ENCODE data around the gene SLC24A3. TPM values are rescaled to one million over a fixed set of nuclear protein-coding genes. Genes with fewer than 3 reads are reported as not detected.

Gene SLC24A3
- total RNA-seq, 2 experiments from 2014 or later: not detected

- TF ChIP-seq CTCF (conservative IDR thresholded peaks at IDR 0.05; ENCODE audit: low read length): no peak
- TF ChIP-seq EZH2phosphoT487 (IDR thresholded peaks at IDR 0.05; ENCODE audit: borderline replicate concordance, low read depth, low read length): no peak
- no peak overlapping the region for H3K4me2 ChIP-seq (ENCODE audit: low read length)
- H2AFZ ChIP-seq (ENCODE audit: low read length): no peak overlapping the region
- ChIA-PET CTCF (ENCODE audit: unreplicated experiment) (no interaction called here), POLR2A (interaction anchor here (0.6 kb wide), 1 partner anchor 612 kb away, joined by 4 read pairs; no protein-coding TSS in a partner anchor)
- H4K20me1 ChIP-seq (ENCODE audit: insufficient read depth, low read length): no peaks in the 10 kb centered on the region
- no peak overlapping the region for H3K4me3 ChIP-seq (ENCODE audit: low read depth, low read length, poor library complexity, severe bottlenecking)
- BruUV-seq (replicated peaks): no TSS peak
- no peaks in the 10 kb centered on the region for H3K36me3 ChIP-seq (ENCODE audit: insufficient read depth, low read length)
- DNase-seq (ENCODE audit: low spot score): no peak
- H3K9me3 ChIP-seq (ENCODE audit: low read length): no peaks in the 10 kb centered on the region
- H3K27ac ChIP-seq (ENCODE audit: low read depth, low read length, poor library complexity, severe bottlenecking): no peak overlapping the region
- intact Hi-C loops (cut with micrococcal nuclease; ENCODE audit: unreplicated experiment): no loop called here
- H3K9me2 ChIP-seq (ENCODE audit: insufficient read depth, low read length): no peaks in the 10 kb centered on the region
- H3K79me2 ChIP-seq (ENCODE audit: insufficient read depth, low read depth, low read length): no peaks in the 10 kb centered on the region
- no peaks in the 10 kb centered on the region for H3K4me1 ChIP-seq (ENCODE audit: insufficient read depth, low read length, poor library complexity, severe bottlenecking)
Measured at GRCh38 chr20:19260412-19261090, 48.1 kb downstream of the SLC24A3 start.

GRCh38 chr20:19264191-19264590 is 51.7 kb downstream of the SLC24A3 start:
- ChIA-PET CTCF (ENCODE audit: unreplicated experiment) (no interaction called here), POLR2A (interaction anchor here (0.7 kb wide), 1 partner anchor 412 kb away, joined by 5 read pairs; no protein-coding TSS in a partner anchor)
- intact Hi-C loops (cut with micrococcal nuclease; ENCODE audit: unreplicated experiment): no loop called here

GRCh38 chr20:19265646-19266374 is 53.4 kb downstream of the SLC24A3 start:
- no peak overlapping the region for H2AFZ ChIP-seq (ENCODE audit: low read length)
- POLR2A ChIA-PET: interaction anchor here (0.8 kb wide), 1 partner anchor 9 kb away, joined by 3 read pairs; no protein-coding TSS in a partner anchor

More at GRCh38 chr20:19264191-19264590, 51.7 kb downstream of the SLC24A3 start:
- no peak for DNase-seq (ENCODE audit: low spot score)
- no peak for TF ChIP-seq EZH2phosphoT487 (IDR thresholded peaks at IDR 0.05; ENCODE audit: borderline replicate concordance, low read depth, low read length)
- no peaks in the 10 kb centered on the region for H3K79me2 ChIP-seq (ENCODE audit: insufficient read depth, low read depth, low read length)
- no peaks in the 10 kb centered on the region for H4K20me1 ChIP-seq (ENCODE audit: insufficient read depth, low read length)
- H3K4me1 ChIP-seq (ENCODE audit: insufficient read depth, low read length, poor library complexity, severe bottlenecking): no peaks in the 10 kb centered on the region
- no peak overlapping the region for H3K4me3 ChIP-seq (ENCODE audit: low read depth, low read length, poor library complexity, severe bottlenecking)
- no peaks in the 10 kb centered on the region for H3K9me3 ChIP-seq (ENCODE audit: low read length)
- H3K36me3 ChIP-seq (ENCODE audit: insufficient read depth, low read length): no peaks in the 10 kb centered on the region
- no peaks in the 10 kb centered on the region for H3K9me2 ChIP-seq (ENCODE audit: insufficient read depth, low read length)
- H3K27ac ChIP-seq (ENCODE audit: low read depth, low read length, poor library complexity, severe bottlenecking): no peak overlapping the region
- no peak overlapping the region for H3K4me2 ChIP-seq (ENCODE audit: low read length)
- no peak overlapping the region for H2AFZ ChIP-seq (ENCODE audit: low read length)
- no TSS peak for BruUV-seq (replicated peaks)

More at GRCh38 chr20:19265646-19266374, 53.4 kb downstream of the SLC24A3 start:
- Histone ChIP-seq H3K79me2 (ENCODE audit: insufficient read depth, low read depth, low read length) (no peaks in the 10 kb centered on the region), H3K9me3 (ENCODE audit: low read length) (no peaks in the 10 kb centered on the region), H3K4me3 (ENCODE audit: low read depth, low read length, poor library complexity, severe bottlenecking) (no peak overlapping the region), H3K4me1 (ENCODE audit: insufficient read depth, low read length, poor library complexity, severe bottlenecking) (no peaks in the 10 kb centered on the region), H3K9me2 (ENCODE audit: insufficient read depth, low read length) (no peaks in the 10 kb centered on the region), H4K20me1 (ENCODE audit: insufficient read depth, low read length) (no peaks in the 10 kb centered on the region), H3K4me2 (ENCODE audit: low read length) (no peak overlapping the region), H3K27ac (ENCODE audit: low read depth, low read length, poor library complexity, severe bottlenecking) (no peak overlapping the region), H3K36me3 (ENCODE audit: insufficient read depth, low read length) (no peaks in the 10 kb centered on the region)
- intact Hi-C loops (cut with micrococcal nuclease; ENCODE audit: unreplicated experiment): no loop called here
- no peak for TF ChIP-seq EZH2phosphoT487 (IDR thresholded peaks at IDR 0.05; ENCODE audit: borderline replicate concordance, low read depth, low read length)
- BruUV-seq (replicated peaks): no TSS peak
- CTCF ChIA-PET (ENCODE audit: unreplicated experiment): no interaction called here
- peak; percentile 11 for DNase-seq (ENCODE audit: low spot score)

Measured in OCI-LY7 (cell line).